ENCODE data around the gene C1QTNF2.

Gene C1QTNF2

DNA sequence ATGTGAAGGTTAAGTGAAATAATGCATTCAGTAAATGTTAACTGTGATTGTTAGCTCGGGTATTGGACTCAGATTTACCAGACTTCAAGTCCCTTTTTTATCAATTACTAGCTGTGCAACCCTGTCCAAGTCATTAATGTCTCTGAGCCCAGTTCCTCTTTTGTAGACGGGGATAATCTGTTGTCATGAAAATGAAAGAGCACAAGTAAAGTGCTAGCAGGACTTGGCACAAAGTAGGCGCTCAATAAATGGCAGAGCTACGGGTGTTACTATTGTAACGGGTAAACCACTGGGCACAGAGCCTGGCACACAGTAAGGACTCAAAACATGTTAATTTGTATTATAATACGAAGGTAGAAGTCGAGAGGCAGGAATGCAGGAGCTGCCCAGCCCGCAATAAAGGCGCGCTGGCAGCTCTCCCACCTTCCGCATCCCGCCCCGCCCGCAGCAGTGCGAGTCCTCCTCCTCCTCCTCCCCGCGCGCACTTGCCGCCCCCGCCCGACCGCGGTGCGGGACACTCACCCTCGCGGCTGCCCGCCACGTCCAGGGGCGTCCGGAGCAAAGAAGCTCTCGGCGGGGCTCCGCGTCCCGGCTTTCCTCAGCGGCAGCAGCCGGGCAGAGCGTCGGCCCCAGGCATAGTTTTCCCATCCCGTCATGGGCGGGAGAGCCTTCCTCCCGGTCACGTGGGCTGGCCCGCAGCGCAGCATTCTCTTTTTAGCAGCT is at the start of gene C1QTNF2:
C1QTNF2 (minus strand) TSS at position 637 of the 723 bp plus-strand sequence. CDS start 15,615 bp downstream, outside the sequence.
- H3K27ac ChIP-seq = no peak within 1 kb of the TSS
- DNase-seq (ENCODE audit: low read depth, low spot score) = no peak

DNA sequence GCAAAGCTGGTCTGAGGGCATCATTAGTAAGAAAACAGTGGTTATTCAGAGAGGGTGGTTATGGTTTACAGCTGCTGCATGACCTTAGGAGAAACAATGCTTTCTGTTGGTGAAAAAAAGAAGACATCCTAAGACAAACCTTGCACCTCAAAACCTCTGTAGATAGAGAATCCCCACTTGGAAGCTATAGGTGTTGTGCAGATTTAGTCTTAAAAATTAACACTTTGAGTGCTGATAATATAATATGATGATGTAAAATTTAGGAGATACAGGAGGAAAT is 49.8 kb upstream of the C1QTNF2 start:
- H3K27ac ChIP-seq = no peak overlapping the region
- DNase-seq (ENCODE audit: low read depth, low spot score) = no peak

DNA sequence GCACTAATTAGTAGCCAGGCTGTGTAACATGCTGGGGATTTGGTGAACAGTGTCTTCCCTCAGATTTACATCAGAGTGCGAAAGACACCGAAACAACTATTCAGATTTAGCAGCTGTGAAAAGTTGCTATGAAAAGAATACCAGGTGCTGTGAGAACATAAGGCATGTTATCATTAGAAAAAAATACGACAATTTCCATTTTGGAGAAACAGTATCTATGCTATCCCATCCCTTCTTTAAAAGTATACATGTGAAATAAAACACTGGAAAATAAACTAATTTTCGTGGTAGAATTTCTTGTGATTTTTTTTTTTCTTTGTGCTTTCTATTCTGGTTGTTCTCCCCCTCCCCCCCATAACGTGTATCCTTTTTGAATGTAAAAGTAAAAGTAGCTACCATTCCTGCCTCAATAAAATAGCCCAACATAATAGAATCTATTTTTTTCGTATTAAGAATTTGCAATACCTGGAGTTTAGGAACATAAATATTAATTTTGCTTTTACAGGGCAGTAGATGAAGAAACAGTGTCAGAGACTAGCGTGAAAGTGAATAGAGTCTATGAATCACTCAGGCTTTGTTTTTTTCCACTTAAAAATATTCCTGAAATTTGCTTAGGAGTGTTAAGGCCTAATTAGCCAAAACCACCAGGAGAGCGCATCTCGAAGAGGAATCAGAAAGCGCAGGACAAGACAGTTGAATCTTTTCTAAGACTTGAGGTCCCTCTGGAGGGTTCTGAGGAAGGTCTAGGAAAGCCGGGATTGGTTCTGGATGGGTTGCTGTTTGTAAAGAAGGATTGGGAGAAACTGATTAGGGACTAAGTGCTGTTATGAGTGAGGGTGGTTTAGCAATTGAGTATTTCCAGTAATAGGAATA is 49.3 kb upstream of the C1QTNF2 start:
- peak overlapping the region; percentile 79 for H3K27ac ChIP-seq
- DNase-seq (ENCODE audit: low read depth, low spot score) = no peak

DNA sequence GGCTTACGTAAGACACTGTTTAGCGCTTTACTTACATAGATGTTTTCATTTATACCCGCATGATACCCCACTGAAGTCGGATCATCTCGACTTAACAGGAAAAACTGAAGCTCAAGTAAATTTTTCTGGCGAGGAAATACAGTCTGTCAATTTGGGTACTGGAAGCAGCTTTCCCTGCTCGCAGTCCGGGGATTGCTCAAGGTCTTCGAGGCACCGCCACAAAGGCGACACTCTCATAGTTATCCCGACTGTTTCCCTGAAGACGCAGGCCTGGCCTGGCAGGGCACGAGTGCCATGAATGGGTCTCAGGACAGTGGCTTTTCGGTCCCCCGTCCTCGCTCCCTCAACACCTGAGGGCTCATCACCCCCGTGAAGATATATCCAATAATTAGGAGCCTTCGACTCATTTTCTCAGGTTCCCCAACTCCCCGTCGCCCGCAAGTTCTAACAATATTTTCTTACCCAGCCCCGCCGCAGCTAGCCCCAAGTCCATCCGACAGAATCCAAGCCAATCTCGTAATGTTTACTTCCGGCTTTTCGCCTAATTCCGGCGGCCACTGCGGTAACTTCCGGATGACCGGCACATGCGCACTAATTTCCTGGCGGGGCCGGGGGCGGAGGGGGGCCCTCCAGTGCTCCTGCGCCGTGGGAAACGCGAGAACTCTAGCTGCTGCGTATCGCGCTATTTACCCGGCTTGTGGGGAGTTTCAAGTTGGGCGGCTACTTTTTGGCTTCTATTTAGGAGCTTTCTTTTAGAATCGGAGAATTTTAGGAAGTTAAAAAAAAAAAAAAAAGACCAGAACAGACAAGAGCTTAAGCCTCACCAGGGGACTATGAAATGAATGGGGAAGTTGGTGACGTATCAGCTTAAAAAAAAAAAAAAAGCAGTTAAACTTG is 48.4 kb upstream of the C1QTNF2 start, which contains the start of gene SLU7:
SLU7 (minus strand) TSS at position 521 of the 897 bp plus-strand sequence. CDS start 3,787 bp downstream, outside the sequence.
- DNase-seq (ENCODE audit: low read depth, low spot score) = peak; percentile 72
- peak within 1 kb of the TSS; percentile 79 for H3K27ac ChIP-seq

GRCh38 chr5:160399402-160400353 is 29.3 kb upstream of the C1QTNF2 start, which contains the start of gene FAM200C:
Gene FAM200C, minus strand, starts transcription at chr5:160400054. Its CDS starts 4,564 bp downstream, at chr5:160395490.
- H3K27ac ChIP-seq = peak within 1 kb of the TSS; percentile 57
- peak; percentile 57 for DNase-seq (ENCODE audit: low read depth, low spot score)

DNA sequence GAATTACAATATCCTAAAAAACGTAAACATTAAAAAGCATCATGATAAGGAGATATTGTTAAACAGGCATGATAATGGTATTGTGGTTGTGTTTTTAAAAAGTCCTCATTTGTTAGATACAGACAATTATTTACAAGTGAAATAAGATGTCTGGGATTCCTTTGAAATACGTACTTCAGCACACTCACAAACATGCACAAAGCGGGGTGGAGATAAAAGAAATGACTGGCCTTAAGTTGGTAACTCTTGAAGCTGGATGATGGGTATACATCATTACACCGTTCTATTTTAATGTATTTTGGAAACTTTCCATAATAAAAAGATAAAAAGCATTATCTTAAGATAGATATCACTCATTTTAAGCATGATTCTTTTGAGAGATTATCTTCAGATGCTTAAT is 28.4 kb upstream of the C1QTNF2 start:
- DNase-seq (ENCODE audit: low read depth, low spot score) = no peak
- no peak overlapping the region for H3K27ac ChIP-seq

DNA sequence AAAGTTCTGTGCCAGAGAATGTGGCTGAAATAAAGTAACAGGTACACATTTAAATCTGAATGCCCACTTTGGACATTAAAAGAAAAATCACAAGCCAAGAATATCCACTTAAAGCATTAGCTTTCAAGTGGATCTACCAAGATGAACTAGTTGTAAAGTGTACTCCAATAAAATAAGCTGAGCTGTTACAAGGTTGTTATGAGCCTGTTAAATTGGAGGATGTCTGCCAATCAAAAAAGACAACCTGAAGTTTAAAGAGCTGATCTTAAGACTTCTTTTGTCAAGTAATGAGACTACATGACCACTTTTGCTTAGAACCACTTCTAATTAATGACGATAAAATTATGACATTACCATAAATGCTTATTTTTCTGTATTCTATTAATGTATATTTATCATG is 27.1 kb upstream of the C1QTNF2 start:
- H3K27ac ChIP-seq = no peak overlapping the region
- DNase-seq (ENCODE audit: low read depth, low spot score) = no peak

GRCh38 chr5:160395111-160395510 is 24.7 kb upstream of the C1QTNF2 start:
- no peak overlapping the region for H3K27ac ChIP-seq
- no peak for DNase-seq (ENCODE audit: low read depth, low spot score)

GRCh38 chr5:160390787-160391696 is 20.6 kb upstream of the C1QTNF2 start:
- DNase-seq (ENCODE audit: low read depth, low spot score) = no peak
- H3K27ac ChIP-seq = no peak overlapping the region

DNA sequence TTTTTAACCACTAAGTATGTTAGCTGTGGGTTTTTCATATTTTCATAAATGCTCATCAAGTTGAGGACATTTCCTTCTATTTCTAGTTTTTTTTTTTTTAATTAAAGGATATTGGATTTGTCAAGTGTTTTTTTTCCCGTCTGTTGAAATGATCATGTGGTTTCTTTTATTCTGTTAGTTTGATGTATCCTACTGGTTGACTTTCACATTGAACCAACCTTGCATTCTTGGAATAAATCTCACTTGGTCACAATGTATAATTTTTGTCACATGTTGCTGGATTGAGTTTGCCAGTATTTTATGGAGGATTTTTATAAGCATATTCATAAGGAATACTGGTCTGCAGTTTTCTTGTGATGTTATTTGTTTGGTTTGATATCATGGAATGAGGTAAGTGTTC is 17.0 kb upstream of the C1QTNF2 start:
- H3K27ac ChIP-seq = no peak overlapping the region
- no peak for DNase-seq (ENCODE audit: low read depth, low spot score)

DNA sequence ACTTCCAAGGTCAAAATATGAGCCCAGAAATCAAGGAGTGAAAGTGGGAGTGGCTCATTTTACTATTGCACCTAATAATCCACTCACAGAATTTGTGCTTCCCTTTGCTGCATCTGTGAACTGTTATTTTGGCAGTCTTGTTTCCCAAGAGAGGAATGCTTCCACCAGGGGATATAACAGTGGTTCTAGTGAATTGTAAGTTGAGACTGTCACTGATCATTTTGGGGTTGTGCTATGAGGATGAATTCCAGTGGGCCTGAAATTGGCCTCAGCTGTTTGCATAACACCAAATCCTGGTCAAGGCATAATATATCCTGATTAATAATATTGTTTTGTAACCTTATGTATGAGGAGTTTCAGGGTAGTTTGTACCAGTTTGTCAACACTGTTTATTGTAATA is 15.1 kb upstream of the C1QTNF2 start:
- no peak overlapping the region for H3K27ac ChIP-seq
- no peak for DNase-seq (ENCODE audit: low read depth, low spot score)

DNA sequence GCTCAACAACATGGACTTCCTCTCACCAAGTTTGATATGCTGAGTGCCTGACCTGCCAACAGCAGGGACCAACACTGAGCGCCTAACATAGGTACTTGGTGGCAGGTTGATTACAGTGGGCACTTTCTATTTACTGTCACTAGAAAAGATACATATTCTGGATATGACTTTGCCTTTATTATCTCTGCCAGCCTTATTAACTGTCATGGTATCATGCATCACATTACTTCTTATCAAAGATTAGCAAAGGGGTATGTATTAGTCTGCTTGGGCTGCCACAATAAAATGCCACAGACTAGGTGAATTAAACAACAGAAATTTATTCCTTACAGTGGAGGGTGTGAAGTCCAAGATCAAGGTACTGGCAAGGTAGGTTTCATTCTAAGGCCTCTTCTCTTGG is 14.3 kb upstream of the C1QTNF2 start:
- no peak for DNase-seq (ENCODE audit: low read depth, low spot score)
- H3K27ac ChIP-seq = no peak overlapping the region

GRCh38 chr5:160382346-160382745 is 11.9 kb upstream of the C1QTNF2 start:
- no peak overlapping the region for H3K27ac ChIP-seq
- DNase-seq (ENCODE audit: low read depth, low spot score) = no peak

DNA sequence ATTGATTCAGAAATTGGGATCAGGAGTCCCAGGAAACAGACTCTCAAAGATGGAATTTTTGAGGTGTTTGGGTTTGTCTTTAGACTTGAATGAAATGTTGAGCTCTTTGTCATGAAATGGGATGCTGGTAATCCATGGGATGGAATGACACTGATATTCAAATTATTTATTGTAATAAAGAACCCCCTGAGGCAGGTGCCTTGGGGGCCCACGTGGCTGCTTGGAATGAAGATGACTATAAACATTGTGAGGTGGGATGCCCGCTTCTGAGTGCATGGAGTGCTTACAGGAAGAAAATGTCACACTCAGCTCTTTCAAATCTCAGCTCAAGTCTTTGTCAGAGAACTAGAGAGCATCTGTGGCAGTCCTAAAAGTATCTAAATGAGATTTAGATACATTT is 9.6 kb upstream of the C1QTNF2 start:
- H3K27ac ChIP-seq = no peak overlapping the region
- DNase-seq (ENCODE audit: low read depth, low spot score) = no peak

DNA sequence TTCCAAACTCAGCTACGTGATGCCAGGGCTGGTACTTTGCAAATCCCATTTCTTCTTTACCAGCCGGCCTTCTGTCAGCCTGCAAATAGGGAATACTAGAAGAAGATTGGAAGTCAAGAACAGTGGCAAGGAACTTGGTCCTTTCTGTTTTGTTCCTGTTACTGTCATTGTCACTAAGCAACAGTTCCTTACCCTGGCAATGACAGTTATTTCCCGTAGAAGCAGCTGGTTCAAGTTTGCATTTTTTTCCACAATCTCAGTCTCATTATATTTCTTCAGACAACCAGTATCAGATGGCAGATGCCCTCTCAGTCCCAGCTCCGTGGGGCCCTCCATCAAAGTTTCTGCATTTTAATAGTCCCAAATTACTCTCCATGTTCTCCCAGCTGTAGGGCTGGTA is 9.1 kb upstream of the C1QTNF2 start:
- no peak overlapping the region for H3K27ac ChIP-seq
- no peak for DNase-seq (ENCODE audit: low read depth, low spot score)

DNA sequence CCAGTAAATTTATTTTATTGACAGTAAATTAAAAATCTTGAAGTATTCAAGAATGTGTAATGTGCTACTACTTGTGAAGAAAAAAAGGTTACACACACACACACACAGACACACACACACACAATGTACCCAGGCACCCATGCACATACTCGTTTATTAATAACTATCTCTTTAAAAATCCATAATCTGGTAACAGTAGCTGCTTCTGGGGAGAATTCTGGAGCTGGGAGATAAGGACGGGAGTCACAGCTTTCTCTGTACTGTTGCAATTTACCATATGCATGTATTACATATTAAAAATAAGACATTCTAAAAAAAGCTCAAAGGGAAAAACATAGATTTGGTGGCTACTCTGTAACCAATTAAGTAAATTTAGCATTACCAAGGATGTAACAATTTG is 7.9 kb upstream of the C1QTNF2 start:
- DNase-seq (ENCODE audit: low read depth, low spot score) = no peak

DNA sequence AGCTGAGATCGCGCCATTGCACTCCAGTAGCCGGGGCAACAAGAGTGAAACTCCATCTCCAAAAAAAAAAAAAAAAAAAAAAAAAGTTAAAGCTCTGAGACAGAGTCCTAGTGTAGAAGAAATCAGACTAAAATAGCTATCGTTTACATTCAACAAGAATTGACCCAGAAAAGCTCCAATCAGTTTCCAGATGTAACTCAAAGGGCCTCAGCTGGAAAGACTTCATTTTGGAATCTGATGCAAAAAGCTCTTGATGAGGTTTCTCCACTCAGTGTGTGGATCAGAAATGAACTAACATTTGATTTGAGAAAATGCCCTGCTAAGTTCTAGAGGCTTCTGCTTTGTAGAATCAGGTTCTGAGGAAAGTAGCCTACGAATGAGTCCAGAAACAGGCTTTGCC is 7.2 kb upstream of the C1QTNF2 start:
- DNase-seq (ENCODE audit: low read depth, low spot score) = no peak
- H3K27ac ChIP-seq = no peak overlapping the region

More for the DNA sequence above, 7.9 kb upstream of the C1QTNF2 start:
- H3K27ac ChIP-seq = no peak overlapping the region

DNA sequence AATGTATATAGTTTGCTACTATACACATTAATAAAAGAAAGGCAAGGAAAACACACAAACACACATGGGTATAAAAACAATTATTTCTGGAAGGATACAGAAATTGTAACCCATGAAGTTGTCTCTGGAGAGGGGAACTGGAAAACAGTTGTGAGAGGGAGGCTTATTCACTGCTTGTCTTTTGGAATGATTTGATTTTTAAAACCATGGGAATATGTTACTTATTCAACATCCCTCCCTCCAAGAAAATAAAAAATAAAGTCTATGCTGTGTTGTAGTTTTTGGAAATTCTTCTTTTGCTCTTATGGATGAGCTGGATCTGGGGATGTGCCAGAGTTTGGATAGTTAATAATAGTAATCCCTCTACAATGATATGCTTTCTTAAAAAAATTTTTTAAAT is 6.0 kb upstream of the C1QTNF2 start:
- H3K27ac ChIP-seq = no peak overlapping the region
- DNase-seq (ENCODE audit: low read depth, low spot score) = no peak

Measured in epithelial cell of prostate (primary cell).